CD14-positive monocyte (primary cell): ENCODE measurements around the gene TTC33. TPM values are rescaled to one million over a fixed set of nuclear protein-coding genes. Genes with fewer than 3 reads are reported as not detected.

ENCODE experiments used
- DNase-seq, 3 donors: peaks; one replicate each; pipeline ENCODE4 v3.0.0-alpha.2; 2011 to 2022
- H2AFZ ChIP-seq: 2 replicates; pipeline ENCODE4 v1.6.0; 2012; ENCODE audit warnings: mild to moderate bottlenecking, low read depth, low read length, inconsistent platforms; ENCODE audit not compliant: insufficient read depth, poor library complexity, severe bottlenecking
- H3K27ac ChIP-seq, 2 donors: 1 replicate in 1 of 2; 2 replicates in 1 of 2; pipeline ENCODE4 v1.5.1; 2012 to 2013; ENCODE audit warnings: low read length in 2 of 2, control low read depth in 1 of 2, inconsistent platforms in 1 of 2, low read depth in 1 of 2, mild to moderate bottlenecking in 1 of 2
- H3K27me3 ChIP-seq, 2 donors: one replicate each; pipeline versions ENCODE4 v1.6.0 to v1.6.1; 2011 to 2013; ENCODE audit warnings: low read length in 2 of 2; ENCODE audit not compliant: control insufficient read depth in 2 of 2, insufficient read depth in 2 of 2
- H3K36me3 ChIP-seq, 2 donors: replicated peaks in 1 of 2; 1 replicate in 1 of 2; 2 replicates in 1 of 2; pipeline versions ENCODE4 v1.5.1 to v1.6.1; 2012 to 2013; ENCODE audit warnings: low read length in 2 of 2, control low read depth in 1 of 2, inconsistent platforms in 1 of 2, mild to moderate bottlenecking in 1 of 2; ENCODE audit not compliant: insufficient read depth in 2 of 2, control insufficient read depth in 1 of 2
- H3K4me1 ChIP-seq, 2 donors: 1 replicate in 1 of 2; 2 replicates in 1 of 2; pipeline versions ENCODE4 v1.5.1 to v1.6.1; 2012 to 2013; ENCODE audit warnings: low read length in 2 of 2, control low read depth in 1 of 2, inconsistent platforms in 1 of 2, mild to moderate bottlenecking in 1 of 2, moderate library complexity in 1 of 2; ENCODE audit not compliant: insufficient read depth in 2 of 2, control insufficient read depth in 1 of 2
- H3K4me2 ChIP-seq: replicated peaks from 2 replicates; pipeline ENCODE3; 2012; ENCODE audit warnings: low read length, moderate library complexity, mild to moderate bottlenecking; ENCODE audit not compliant: poor library complexity, severe bottlenecking; ENCODE audit errors: extremely low read depth
- H3K4me3 ChIP-seq, 3 experiments: fragments of 200-600 bp in 1 of 3; sonication (generic) in 1 of 3; replicated peaks in 1 of 3; 1 replicate in 2 of 3; 2 replicates in 1 of 3; pipeline ENCODE4 v1.5.1; 2011 to 2013; ENCODE audit warnings: low read length in 3 of 3, mild to moderate bottlenecking in 3 of 3, control low read depth in 2 of 3, low read depth in 2 of 3, inconsistent platforms in 1 of 3, moderate library complexity in 1 of 3
- H3K79me2 ChIP-seq: 2 replicates; pipeline ENCODE4 v1.6.0; 2012; ENCODE audit warnings: mild to moderate bottlenecking, control low read depth, inconsistent platforms, low read length, moderate library complexity; ENCODE audit not compliant: insufficient read depth
- H3K9ac ChIP-seq: 2 replicates; pipeline ENCODE4 v1.6.0; 2017; ENCODE audit warnings: low read length, mild to moderate bottlenecking; ENCODE audit not compliant: insufficient read depth, poor library complexity, severe bottlenecking
- H3K9me3 ChIP-seq, 2 donors: replicated peaks in 1 of 2; 1 replicate in 1 of 2; 2 replicates in 1 of 2; pipeline versions ENCODE4 v1.5.1 to v1.6.1; 2012 to 2013; ENCODE audit warnings: low read length in 2 of 2, control low read depth in 1 of 2; ENCODE audit not compliant: control insufficient read depth in 1 of 2, insufficient read depth in 1 of 2
- H4K20me1 ChIP-seq: 2 replicates; pipeline ENCODE4 v1.6.0; 2012; ENCODE audit warnings: mild to moderate bottlenecking, low read length, control low read depth, moderate library complexity; ENCODE audit not compliant: insufficient read depth
- H3K27ac Mint-ChIP-seq, 7 donors: one replicate each; pipeline ENCODE4 v1.8.0; 2020; ENCODE audit warnings: mild to moderate bottlenecking in 7 of 7, mixed read lengths in 7 of 7, moderate library complexity in 6 of 7, inconsistent platforms in 2 of 7
- H3K27me3 Mint-ChIP-seq, 3 donors: one replicate each; pipeline ENCODE4 v1.8.0; 2021 to 2022; ENCODE audit warnings: low read depth in 3 of 3, mild to moderate bottlenecking in 3 of 3, mixed read lengths in 3 of 3, moderate library complexity in 3 of 3, inconsistent platforms in 1 of 3
- H3K36me3 Mint-ChIP-seq, 2 donors: one replicate each; pipeline ENCODE4 v1.8.0; 2020; ENCODE audit warnings: mixed read lengths in 2 of 2, inconsistent platforms in 1 of 2, mild to moderate bottlenecking in 1 of 2
- H3K4me1 Mint-ChIP-seq: one replicate; pipeline ENCODE4 v1.8.0; 2020; ENCODE audit warnings: mild to moderate bottlenecking, mixed read lengths
- H3K4me3 Mint-ChIP-seq, 2 donors: one replicate each; pipeline ENCODE4 v1.8.0; 2020; ENCODE audit warnings: mild to moderate bottlenecking in 2 of 2, mixed read lengths in 2 of 2, moderate library complexity in 1 of 2
- H3K9me3 Mint-ChIP-seq, 7 donors: one replicate each; pipeline ENCODE4 v1.8.0; 2020 to 2022; ENCODE audit warnings: mixed read lengths in 7 of 7, mild to moderate bottlenecking in 6 of 7, moderate library complexity in 6 of 7, inconsistent platforms in 2 of 7
- WGBS: methylation state at CpG from one replicate; pipeline ENCODE4 v1.1.5; 2013; ENCODE audit warnings: missing lambda C conversion rate; ENCODE audit not compliant: insufficient coverage; 5-methylcytosine and 5-hydroxymethylcytosine counted together
- intact Hi-C, 2 donors: fragments of 100-400 bp; cut with micrococcal nuclease; formaldehyde crosslinking; loops; one replicate each; pipeline versions ENCODE4 v1.15.0 to v1.15.1; 2023
- polyA plus RNA-seq, 3 donors: library from polyadenylated mRNA; depleted of rRNA in 1 of 3; unstranded in 2 of 3; stranded (reverse) in 1 of 3; fragments of 300-500 nt in 2 of 3; fragments of >200 nt in 1 of 3; fragmentation: Illumina TruSeq in 2 of 3; gene quantifications; 1 replicate in 2 of 3; 2 replicates in 1 of 3; pipeline ENCODE4 v1.2.3, GENCODE V29; 2012 to 2021
- TF ChIP-seq, protein P1 (sequence below): fragments of 200-600 bp; IDR thresholded peaks from one replicate; pipeline ENCODE4 v1.8.0; 2022; ENCODE audit warnings: antibody characterized with exemption, mild to moderate bottlenecking

The TTC33 gene
- polyA plus RNA-seq, 3 donors, result 1.5 to 11.7 (median 9.4) TPM

DNA sequence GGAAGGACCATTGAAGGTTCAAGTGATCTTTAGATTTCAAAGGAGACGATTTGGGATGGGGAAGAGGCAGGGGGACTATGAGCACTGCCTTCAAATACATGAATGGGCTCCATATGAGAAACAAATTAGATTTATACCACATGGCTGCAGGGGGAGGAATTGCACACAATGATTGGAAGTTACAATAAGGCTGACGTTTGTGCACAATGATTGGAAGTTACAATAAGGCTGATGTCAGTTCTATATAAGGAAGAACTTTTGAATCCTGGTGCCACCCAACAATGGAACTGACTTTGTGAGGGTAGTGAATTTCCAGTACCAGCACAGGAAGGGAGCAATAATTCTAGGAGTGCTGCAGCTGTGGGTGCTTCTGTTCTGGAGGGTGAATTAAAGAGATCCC lies 171.7 kb downstream of the TTC33 start:
- H3K27me3 ChIP-seq, result no peaks in the 10 kb centered on the region
- H3K79me2 ChIP-seq, result no peaks in the 10 kb centered on the region
- H3K27ac Mint-ChIP-seq, result no peak overlapping the region
- no peak overlapping the region for H3K27ac ChIP-seq
- H4K20me1 ChIP-seq, result no peaks in the 10 kb centered on the region
- peaks cover 14% of the 10 kb centered on the region for H3K4me1 Mint-ChIP-seq
- H3K4me2 ChIP-seq, result no peak overlapping the region
- H3K9ac ChIP-seq, result no peak overlapping the region
- peaks cover 0 to 2% (median 0%) of the 10 kb centered on the region in 7 donors for H3K9me3 Mint-ChIP-seq
- no peak overlapping the region for H3K4me3 Mint-ChIP-seq
- peaks cover 0 to 2% (median 0%) of the 10 kb centered on the region in 3 donors for H3K27me3 Mint-ChIP-seq
- H3K4me1 ChIP-seq, result peaks cover 2 to 11% of the 10 kb centered on the region in 2 donors
- TF ChIP-seq, protein P1, sequence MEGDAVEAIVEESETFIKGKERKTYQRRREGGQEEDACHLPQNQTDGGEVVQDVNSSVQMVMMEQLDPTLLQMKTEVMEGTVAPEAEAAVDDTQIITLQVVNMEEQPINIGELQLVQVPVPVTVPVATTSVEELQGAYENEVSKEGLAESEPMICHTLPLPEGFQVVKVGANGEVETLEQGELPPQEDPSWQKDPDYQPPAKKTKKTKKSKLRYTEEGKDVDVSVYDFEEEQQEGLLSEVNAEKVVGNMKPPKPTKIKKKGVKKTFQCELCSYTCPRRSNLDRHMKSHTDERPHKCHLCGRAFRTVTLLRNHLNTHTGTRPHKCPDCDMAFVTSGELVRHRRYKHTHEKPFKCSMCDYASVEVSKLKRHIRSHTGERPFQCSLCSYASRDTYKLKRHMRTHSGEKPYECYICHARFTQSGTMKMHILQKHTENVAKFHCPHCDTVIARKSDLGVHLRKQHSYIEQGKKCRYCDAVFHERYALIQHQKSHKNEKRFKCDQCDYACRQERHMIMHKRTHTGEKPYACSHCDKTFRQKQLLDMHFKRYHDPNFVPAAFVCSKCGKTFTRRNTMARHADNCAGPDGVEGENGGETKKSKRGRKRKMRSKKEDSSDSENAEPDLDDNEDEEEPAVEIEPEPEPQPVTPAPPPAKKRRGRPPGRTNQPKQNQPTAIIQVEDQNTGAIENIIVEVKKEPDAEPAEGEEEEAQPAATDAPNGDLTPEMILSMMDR, result no peak
- no peak for DNase-seq
- H3K4me3 ChIP-seq, result no peak overlapping the region
- 100% methylated on average over 2 of the region's 2 CpGs for whole genome bisulfite sequencing
- intact Hi-C loops, result no loop called here
- no peaks in the 10 kb centered on the region for H3K36me3 ChIP-seq
- H3K9me3 ChIP-seq, result no peaks in the 10 kb centered on the region
- H2AFZ ChIP-seq, result no peak overlapping the region
- no peaks in the 10 kb centered on the region for H3K36me3 Mint-ChIP-seq

- peak; percentile 35 to 57 (median 41) for DNase-seq
- no peak overlapping the region for H3K4me2 ChIP-seq
- H2AFZ ChIP-seq, result peak overlapping the region; percentile 52
- no peak overlapping the region for H3K4me3 ChIP-seq
- no peaks in the 10 kb centered on the region for H3K9me3 ChIP-seq
- no peaks in the 10 kb centered on the region for H3K27me3 ChIP-seq
- H3K36me3 ChIP-seq, result no peaks in the 10 kb centered on the region
- Mint-ChIP-seq H3K4me1 (peaks cover 24% of the 10 kb centered on the region), H3K27me3 (no peaks in the 10 kb centered on the region), H3K9me3 (peaks cover 0 to 2% (median 0%) of the 10 kb centered on the region in 7 donors), H3K27ac (peak overlapping the region in 6 of 7 donors; percentile 21 to 74 (median 51)), H3K4me3 (no peak overlapping the region), H3K36me3 (no peaks in the 10 kb centered on the region)
- no peaks in the 10 kb centered on the region for H3K79me2 ChIP-seq
- intact Hi-C loops, result no loop called here
- no peak overlapping the region for H3K9ac ChIP-seq
- no peaks in the 10 kb centered on the region for H4K20me1 ChIP-seq
- H3K27ac ChIP-seq, result peak overlapping the region in 1 of 2 donors; percentile 47
- TF ChIP-seq, protein P1, result no peak
- peaks cover 7 to 17% of the 10 kb centered on the region in 2 donors for H3K4me1 ChIP-seq
- 21% methylated on average over 4 of the region's 9 CpGs for WGBS
Observed at GRCh38 chr5:40578501-40579451, 177.0 kb downstream of the TTC33 start.
